ENCODE results near the gene PKN3. TPM values are rescaled to one million over a fixed set of nuclear protein-coding genes. Genes with fewer than 3 reads are reported as not detected.
A peak's percentile ranks its signal among the peaks of the same experiment; 100 is the strongest.
"Not testable (repeated sequence)": the region's sequence is repeated elsewhere in the genome, so short reads cannot be mapped to it uniquely, and the experiment has no call there.

Gene PKN3
- total RNA-seq, 2 experiments from 2014 or later, result 8.2 to 9.1 TPM

DNA sequence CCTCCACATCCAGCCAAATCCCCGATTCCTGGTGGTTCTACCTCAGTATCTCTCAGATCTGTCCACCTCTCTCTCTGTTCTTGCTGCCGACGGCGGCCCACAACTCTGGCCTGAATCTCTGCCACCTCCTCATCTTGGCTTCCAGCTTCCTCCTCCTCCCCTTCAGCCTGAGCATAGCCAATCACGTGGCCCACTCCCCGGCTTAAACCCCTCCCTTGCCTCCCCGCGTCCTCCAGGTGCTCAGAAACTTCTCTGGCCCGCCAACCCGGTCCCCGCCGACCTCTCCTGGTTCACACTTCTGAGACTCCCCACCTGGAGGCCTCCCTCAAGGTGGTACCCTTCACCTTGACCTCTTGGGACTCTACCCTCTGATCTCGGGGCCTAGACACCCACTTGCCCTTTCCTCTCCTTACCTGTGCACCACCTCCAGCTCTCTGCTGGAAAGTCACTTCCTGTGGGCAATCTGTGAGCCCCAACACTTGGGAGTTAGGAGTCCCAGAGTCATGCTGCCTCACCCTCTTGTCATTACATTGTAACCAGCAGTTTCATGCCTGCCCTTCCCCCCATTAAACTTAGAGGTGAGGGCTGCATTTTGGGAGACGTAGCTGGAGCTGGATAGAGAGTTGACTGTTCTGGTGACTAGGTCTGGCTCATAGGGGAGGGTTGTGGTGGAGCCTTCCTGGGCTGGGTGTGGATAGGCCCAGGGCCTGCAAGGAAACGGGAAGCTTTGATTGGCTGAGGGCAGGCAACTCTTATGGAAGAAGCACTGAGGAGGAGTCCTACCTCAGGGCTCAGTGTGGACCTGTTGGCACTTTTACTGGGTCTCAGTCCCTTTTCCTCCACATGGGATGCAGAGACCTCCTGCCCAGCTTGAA, 17.7 kb upstream of the PKN3 start:
- Mint-ChIP-seq H3K27ac (peak overlapping the region; percentile 99), H3K9me3 (no peaks in the 10 kb centered on the region), H3K36me3 (ENCODE audit: low read depth) (peaks cover 12% of the 10 kb centered on the region), H3K4me1 (peaks cover 53% of the 10 kb centered on the region), H3K27me3 (no peaks in the 10 kb centered on the region), H3K4me3 (peak overlapping the region; percentile 99)
- peak; percentile 85 for DNase-seq
- ChIA-PET POLR2A (interaction anchor here (0.6 to 0.7 kb wide), 3 partner anchors 34 to 616 kb away, joined by 3 to 4 read pairs (median 3); no protein-coding TSS in a partner anchor), CTCF (interaction anchor here (0.6 to 2.7 kb wide), 10 partner anchors 9 to 260 kb away, joined by 3 to 15 read pairs (median 3); partner anchors contain the start of genes ENDOG and PKN3)

DNA sequence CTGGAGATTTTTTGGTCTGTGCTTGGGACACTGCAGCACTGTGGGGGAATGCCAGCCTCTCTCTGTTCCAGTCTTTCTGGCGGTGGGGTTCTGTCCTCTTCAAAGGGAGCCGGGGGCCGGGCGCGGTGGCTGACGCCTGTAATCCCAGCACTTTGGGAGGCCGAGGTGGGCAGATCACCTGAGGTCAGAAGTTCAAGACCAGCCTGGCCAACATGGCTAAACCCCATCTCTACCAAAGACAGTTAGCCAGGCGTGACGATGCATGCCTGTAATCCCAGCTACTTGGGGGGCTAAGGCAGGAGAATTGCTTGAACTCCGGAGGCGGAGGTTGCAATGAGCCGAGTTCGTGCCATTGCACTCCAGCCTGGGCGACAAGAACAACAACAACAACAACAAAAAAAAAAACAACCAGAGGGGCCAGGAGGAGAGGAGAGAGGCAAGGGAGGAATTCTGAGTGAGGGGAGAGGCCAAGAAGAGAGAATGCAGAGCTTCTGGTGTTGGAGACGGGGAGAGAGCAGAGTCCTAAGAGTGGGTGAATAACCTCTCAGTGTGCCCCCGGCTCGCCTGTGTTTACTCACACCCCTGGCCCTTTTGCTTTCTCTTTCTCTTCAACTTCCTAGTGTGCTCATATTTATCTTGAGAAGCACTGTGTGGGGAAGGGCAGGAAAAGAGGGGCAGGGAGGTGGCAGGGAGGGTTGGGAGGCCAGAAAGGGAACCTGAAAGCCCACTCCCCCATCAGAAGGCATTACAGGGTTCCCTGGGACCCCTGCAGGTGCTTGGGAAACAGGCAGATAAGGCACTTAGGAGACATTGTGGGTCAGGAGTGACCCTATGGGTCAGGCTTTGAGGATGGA, 16.4 kb upstream of the PKN3 start:
- H3K9me3 Mint-ChIP-seq, result no peaks in the 10 kb centered on the region
- no peaks in the 10 kb centered on the region for H3K27me3 Mint-ChIP-seq
- POLR2A ChIA-PET, result interaction anchor here (0.6 kb wide), 1 partner anchor 37 kb away, joined by 3 read pairs; no protein-coding TSS in a partner anchor
- H3K27ac Mint-ChIP-seq, result peak overlapping the region; percentile 99
- H3K4me3 Mint-ChIP-seq, result peak overlapping the region; percentile 99
- CTCF ChIA-PET, result interaction anchor here (0.5 to 2.7 kb wide), 3 partner anchors 11 to 25 kb away, joined by 3 to 15 read pairs (median 5); no protein-coding TSS in a partner anchor
- DNase-seq, result peak; percentile 70
- H3K4me1 Mint-ChIP-seq, result peaks cover 53% of the 10 kb centered on the region
- H3K36me3 Mint-ChIP-seq (ENCODE audit: low read depth), result peaks cover 17% of the 10 kb centered on the region

DNA sequence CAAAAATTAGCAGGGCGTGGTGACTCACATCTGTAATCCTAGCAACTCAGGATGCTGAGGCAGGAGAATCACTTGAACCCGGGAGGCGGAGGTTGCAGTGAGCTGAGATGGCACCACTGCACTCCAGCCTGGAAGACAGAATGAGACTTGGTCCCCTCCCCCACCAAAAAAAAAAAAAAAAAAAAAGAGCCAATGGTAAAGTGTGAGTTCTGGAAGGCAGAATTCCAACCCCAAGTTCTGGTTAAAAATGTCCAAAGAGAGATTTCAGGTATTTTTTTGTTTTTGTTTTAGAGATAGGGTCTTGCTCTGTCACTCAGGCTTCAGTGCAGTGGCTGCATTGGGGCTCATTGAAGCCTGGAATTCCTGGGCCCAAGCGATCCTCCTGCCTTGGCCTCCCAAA, 14.8 kb upstream of the PKN3 start:
- no peak overlapping the region for H3K4me3 Mint-ChIP-seq
- H3K36me3 Mint-ChIP-seq (ENCODE audit: low read depth), result peaks cover 28% of the 10 kb centered on the region
- peak overlapping the region; percentile 99 for H3K27ac Mint-ChIP-seq
- DNase-seq, result no peak
- ChIA-PET CTCF (interaction anchor here (0.6 to 1.3 kb wide), 4 partner anchors 9 to 18 kb away, joined by 3 read pairs; partner anchors contain the start of gene PKN3), POLR2A (no interaction called here)
- H3K4me1 Mint-ChIP-seq, result peaks cover 61% of the 10 kb centered on the region
- no peaks in the 10 kb centered on the region for H3K27me3 Mint-ChIP-seq
- no peaks in the 10 kb centered on the region for H3K9me3 Mint-ChIP-seq

- Mint-ChIP-seq H3K4me1 (peaks cover 62% of the 10 kb centered on the region), H3K36me3 (ENCODE audit: low read depth) (peaks cover 35% of the 10 kb centered on the region), H3K27me3 (no peaks in the 10 kb centered on the region), H3K27ac (peak within 1 kb of the TSS; percentile 99), H3K4me3 (peak within 1 kb of the TSS; percentile 77), H3K9me3 (no peaks in the 10 kb centered on the region)
- POLR2A ChIA-PET, result no interaction called here
- CTCF ChIA-PET, result interaction anchor here (0.6 to 2.6 kb wide), 6 partner anchors 9 to 132 kb away, joined by 3 to 8 read pairs (median 4); partner anchors contain the start of genes ENDOG and PKN3
- peak; percentile 92 for DNase-seq
Measured at GRCh38 chr9:128688501-128689292, 13.6 kb upstream of the PKN3 start, which contains the start of gene SET. TSS of gene SET (plus strand) at chr9:128689222. CDS start at chr9:128689583, 361 bp downstream.

DNA sequence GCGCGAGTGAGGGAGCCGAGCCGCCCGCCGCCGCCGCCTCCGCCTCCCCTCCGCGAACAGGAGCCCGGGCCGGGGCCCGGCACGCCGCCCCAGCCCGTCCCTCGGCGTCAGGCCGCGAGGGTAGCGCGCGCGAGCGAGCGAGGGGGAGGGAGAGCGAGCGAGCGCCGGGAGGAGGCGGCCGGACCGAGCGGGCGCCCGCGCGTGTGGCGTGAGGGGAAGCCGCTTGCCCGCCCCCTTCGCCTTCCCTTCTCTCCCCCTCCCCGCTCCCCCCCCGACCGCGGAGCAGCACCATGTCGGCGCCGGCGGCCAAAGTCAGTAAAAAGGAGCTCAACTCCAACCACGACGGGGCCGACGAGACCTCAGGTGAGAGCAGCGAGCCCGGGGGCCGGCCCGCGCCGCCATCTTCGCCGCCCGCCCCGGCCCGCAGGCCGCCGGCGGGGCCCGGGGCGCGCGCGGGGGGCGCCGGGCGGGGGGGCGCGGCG, 13.0 kb upstream of the PKN3 start:
- H3K27ac Mint-ChIP-seq, result peak overlapping the region; percentile 72
- peaks cover 37% of the 10 kb centered on the region for H3K36me3 Mint-ChIP-seq (ENCODE audit: low read depth)
- peak; percentile 60 for DNase-seq
- H3K4me1 Mint-ChIP-seq, result peaks cover 62% of the 10 kb centered on the region
- no peaks in the 10 kb centered on the region for H3K9me3 Mint-ChIP-seq
- CTCF ChIA-PET, result interaction anchor here (0.5 to 2.6 kb wide), 5 partner anchors 8 to 132 kb away, joined by 3 to 8 read pairs (median 4); partner anchors contain the start of genes ENDOG and PKN3
- peak overlapping the region; percentile 52 for H3K4me3 Mint-ChIP-seq
- no peaks in the 10 kb centered on the region for H3K27me3 Mint-ChIP-seq
- POLR2A ChIA-PET, result no interaction called here

- POLR2A ChIA-PET, result no interaction called here
- CTCF ChIA-PET, result interaction anchor here (0.5 to 2.6 kb wide), 4 partner anchors 12 to 128 kb away, joined by 3 to 8 read pairs (median 4); partner anchors contain the start of genes ENDOG and PKN3
- Mint-ChIP-seq H3K27ac (peak overlapping the region; percentile 96), H3K9me3 (no peaks in the 10 kb centered on the region), H3K4me1 (peaks cover 55% of the 10 kb centered on the region), H3K27me3 (no peaks in the 10 kb centered on the region), H3K36me3 (ENCODE audit: low read depth) (peaks cover 43% of the 10 kb centered on the region), H3K4me3 (peak overlapping the region; percentile 96)
- DNase-seq, result peak; percentile 66
Measured at GRCh38 chr9:128689820-128690683, 12.3 kb upstream of the PKN3 start.

- Mint-ChIP-seq H3K9me3 (no peaks in the 10 kb centered on the region), H3K27ac (peak overlapping the region; percentile 96), H3K36me3 (ENCODE audit: low read depth) (peaks cover 43% of the 10 kb centered on the region), H3K4me1 (peaks cover 49% of the 10 kb centered on the region), H3K4me3 (peak overlapping the region; percentile 96), H3K27me3 (no peaks in the 10 kb centered on the region)
- CTCF ChIA-PET, result interaction anchor here (2.6 kb wide), 1 partner anchor 11 kb away, joined by 8 read pairs; the partner anchor contains the start of gene PKN3
- POLR2A ChIA-PET, result interaction anchor here (0.8 kb wide), 1 partner anchor 73 kb away, joined by 4 read pairs; no protein-coding TSS in a partner anchor
- DNase-seq, result no peak
Measured at GRCh38 chr9:128690684-128691034, 11.6 kb upstream of the PKN3 start.

GRCh38 chr9:128693738-128694137, 8.6 kb upstream of the PKN3 start:
- H3K27me3 Mint-ChIP-seq, H3K9me3 Mint-ChIP-seq, H3K4me3 Mint-ChIP-seq, POLR2A ChIA-PET, DNase-seq: not testable (repeated sequence)
- CTCF ChIA-PET, result interaction anchor here (0.6 to 3.2 kb wide), 5 partner anchors 8 to 197 kb away, joined by 3 to 14 read pairs (median 4); partner anchors contain the start of genes ENDOG and PKN3
- peak overlapping the region; percentile 20 for H3K27ac Mint-ChIP-seq
- peaks cover 20% of the 10 kb centered on the region for H3K4me1 Mint-ChIP-seq
- H3K36me3 Mint-ChIP-seq (ENCODE audit: low read depth), result peaks cover 47% of the 10 kb centered on the region

DNA sequence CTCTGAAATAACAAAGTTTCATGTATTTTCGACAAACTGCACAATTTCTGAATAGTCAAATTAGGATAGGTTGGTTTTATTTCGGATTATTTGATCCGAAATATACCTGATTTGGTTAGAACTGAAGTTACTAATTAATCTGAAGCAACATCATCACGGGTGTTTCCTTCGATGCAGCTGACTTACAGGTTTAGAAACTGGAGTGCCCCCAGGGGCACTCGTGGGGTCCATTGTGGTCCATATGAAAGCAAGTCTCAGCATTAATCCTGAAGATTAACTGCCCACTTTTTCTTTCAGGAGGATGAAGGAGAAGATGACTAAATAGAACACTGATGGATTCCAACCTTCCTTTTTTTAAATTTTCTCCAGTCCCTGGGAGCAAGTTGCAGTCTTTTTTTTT, 8.0 kb upstream of the PKN3 start:
- CTCF ChIA-PET, result interaction anchor here (3.0 to 3.2 kb wide), 2 partner anchors 8 to 124 kb away, joined by 13 to 14 read pairs; partner anchors contain the start of genes ENDOG and PKN3
- POLR2A ChIA-PET, result no interaction called here
- Mint-ChIP-seq H3K9me3 (no peaks in the 10 kb centered on the region), H3K36me3 (ENCODE audit: low read depth) (peaks cover 47% of the 10 kb centered on the region), H3K27ac (no peak overlapping the region), H3K4me3 (no peak overlapping the region), H3K4me1 (peaks cover 20% of the 10 kb centered on the region), H3K27me3 (no peaks in the 10 kb centered on the region)
- no peak for DNase-seq

- H3K4me3 Mint-ChIP-seq, result no peak overlapping the region
- ChIA-PET POLR2A (interaction anchor here (0.6 kb wide), 1 partner anchor 61 kb away, joined by 4 read pairs; no protein-coding TSS in a partner anchor), CTCF (interaction anchor here (1.0 to 1.6 kb wide), 4 partner anchors 8 to 13 kb away, joined by 3 read pairs; partner anchors contain the start of gene SET)
- H3K27me3 Mint-ChIP-seq, result no peaks in the 10 kb centered on the region
- H3K9me3 Mint-ChIP-seq, result no peaks in the 10 kb centered on the region
- peaks cover 19% of the 10 kb centered on the region for H3K4me1 Mint-ChIP-seq
- H3K27ac Mint-ChIP-seq, result peak overlapping the region; percentile 73
- H3K36me3 Mint-ChIP-seq (ENCODE audit: low read depth), result peaks cover 33% of the 10 kb centered on the region
- DNase-seq, result no peak
Measured at GRCh38 chr9:128696923-128697707, 5.2 kb upstream of the PKN3 start.

Data from activated CD4-positive, alpha-beta T cell treated with anti-CD3 and anti-CD28 coated beads, Interleukin-2, amount 10 ng/mL, durations not matched to agents 7 days and 5 days (primary cell).